NT2/D1 (cell line): ENCODE data around the gene ASB3.

Experiments
- SUZ12 ChIP-seq: IDR thresholded peaks from 2 replicates; pipeline ENCODE4 v1.6.1; 2011; ENCODE audit not compliant: insufficient read length, insufficient read depth; ENCODE audit errors: extremely low read depth
- YY1 ChIP-seq: IDR thresholded peaks from 2 replicates; pipeline ENCODE4 v1.6.1; 2011; ENCODE audit not compliant: insufficient read length, insufficient read depth

DNA sequence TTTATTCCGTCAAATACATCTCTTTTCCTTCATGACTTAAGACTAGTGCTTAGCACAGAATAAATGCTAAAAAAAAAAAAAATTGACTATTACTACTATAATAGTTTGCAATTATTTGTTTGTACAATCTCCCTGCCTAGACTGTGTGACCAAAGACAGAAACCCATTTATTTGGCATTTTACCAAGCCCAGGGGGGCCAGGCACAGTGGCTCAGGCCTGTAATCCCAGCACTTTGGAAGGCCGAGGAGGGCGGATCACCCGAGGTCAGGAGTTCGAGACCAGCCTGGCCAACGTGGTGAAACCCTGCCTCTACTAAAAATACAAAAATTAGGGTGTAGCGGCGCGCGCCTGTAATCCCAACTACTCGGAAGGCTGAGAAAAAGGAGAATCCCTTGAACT is 1.4 kb downstream of the ASB3 start:
- TF ChIP-seq YY1: no peak
- no peak for TF ChIP-seq SUZ12
